ENCODE measurements around the gene DNM1. TPM values are rescaled to one million over a fixed set of nuclear protein-coding genes. Genes with fewer than 3 reads are reported as not detected.

The DNM1 gene
- total RNA-seq, 2 donors from 2014 or later = 13.0 to 29.0 TPM

GRCh38 chr9:128163027-128163515 lies 40.1 kb upstream of the DNM1 start:
- 81 to 89% methylated on average over 3 to 6 of the region's 6 CpGs for WGBS, 2 donors
- peaks cover 0 to 22% of the 10 kb centered on the region in 2 donors for H3K36me3 ChIP-seq (replicated peaks in 1 of 2; ENCODE audit: insufficient read depth in 1 of 2, low read depth in 2 of 2)
- H3K27ac ChIP-seq = no peak overlapping the region
- ATAC-seq (no peak), DNase-seq (no peak)
- no peaks in the 10 kb centered on the region for H3K9me3 ChIP-seq
- no peak overlapping the region for H3K4me3 ChIP-seq
- H3K27me3 ChIP-seq = no peaks in the 10 kb centered on the region
- TF ChIP-seq CTCF (IDR thresholded peaks at IDR 0.05) (no peak), POLR2A (IDR thresholded peaks at IDR 0.05) (no peak)
- H3K4me1 ChIP-seq = peaks cover 32% of the 10 kb centered on the region
- intact Hi-C loops (cut with DNase I) = no loop called here

- DNase-seq = no peak
- WGBS, 2 donors = 85% methylated on average over 10 of the region's 10 CpGs; no CpG with 5 or more reads in 1 of the 2 donors
- H3K4me3 ChIP-seq = no peak overlapping the region
- H3K9me3 ChIP-seq = no peaks in the 10 kb centered on the region
- peaks cover 0 to 26% of the 10 kb centered on the region in 2 donors for H3K36me3 ChIP-seq (replicated peaks in 1 of 2; ENCODE audit: insufficient read depth in 1 of 2, low read depth in 2 of 2)
- no peak overlapping the region for H3K27ac ChIP-seq
- TF ChIP-seq CTCF (IDR thresholded peaks at IDR 0.05) (no peak), POLR2A (IDR thresholded peaks at IDR 0.05) (no peak)
- H3K4me1 ChIP-seq = peaks cover 32% of the 10 kb centered on the region
- H3K27me3 ChIP-seq = no peaks in the 10 kb centered on the region
- intact Hi-C loops (cut with DNase I) = no loop called here
- no peak for ATAC-seq
Observed at GRCh38 chr9:128163523-128164306, 39.5 kb upstream of the DNM1 start.

- H3K27me3 ChIP-seq = no peaks in the 10 kb centered on the region
- no peaks in the 10 kb centered on the region for H3K9me3 ChIP-seq
- intact Hi-C loops (cut with DNase I) = no loop called here
- no peak for ATAC-seq
- 79 to 88% methylated on average over 7 to 14 of the region's 14 CpGs for WGBS, 2 donors
- no peak overlapping the region for H3K27ac ChIP-seq
- peaks cover 2 to 33% of the 10 kb centered on the region in 2 donors for H3K36me3 ChIP-seq (replicated peaks in 1 of 2; ENCODE audit: insufficient read depth in 1 of 2, low read depth in 2 of 2)
- DNase-seq = no peak
- H3K4me1 ChIP-seq = peaks cover 30% of the 10 kb centered on the region
- TF ChIP-seq POLR2A (IDR thresholded peaks at IDR 0.05) = no peak
- TF ChIP-seq CTCF (IDR thresholded peaks at IDR 0.05) = no peak
- no peak overlapping the region for H3K4me3 ChIP-seq
Observed at GRCh38 chr9:128164307-128164885, 38.8 kb upstream of the DNM1 start.

GRCh38 chr9:128166169-128166568 lies 37.0 kb upstream of the DNM1 start:
- H3K36me3 ChIP-seq (replicated peaks in 1 of 2; ENCODE audit: insufficient read depth in 1 of 2, low read depth in 2 of 2) = peaks cover 9 to 37% of the 10 kb centered on the region in 2 donors
- peaks cover 17% of the 10 kb centered on the region for H3K4me1 ChIP-seq
- H3K27ac ChIP-seq = no peak overlapping the region
- intact Hi-C loops (cut with DNase I) = no loop called here
- ATAC-seq (no peak), DNase-seq (no peak)
- H3K9me3 ChIP-seq = no peaks in the 10 kb centered on the region
- 94 to 95% methylated on average over 4 to 13 of the region's 18 CpGs for WGBS, 2 donors
- H3K4me3 ChIP-seq = no peak overlapping the region
- TF ChIP-seq CTCF (IDR thresholded peaks at IDR 0.05) = no peak
- H3K27me3 ChIP-seq = no peaks in the 10 kb centered on the region
